Fibroblast of skin of right biceps (primary cell): Measurements from ENCODE around the gene DPYSL5.
"Not testable (repeated sequence)": the region's sequence is repeated elsewhere in the genome, so short reads cannot be mapped to it uniquely, and the experiment has no call there.

ENCODE experiments used
- DNase-seq: peaks from one replicate; pipeline ENCODE4 v3.0.0-alpha.2; 2013

Gene DPYSL5

GRCh38 chr2:26876260-26876659, 28.3 kb downstream of the DPYSL5 start:
- DNase-seq: no peak

GRCh38 chr2:26877276-26877675, 29.3 kb downstream of the DPYSL5 start:
- no peak for DNase-seq

GRCh38 chr2:26880161-26880560, 32.2 kb downstream of the DPYSL5 start:
- DNase-seq: no peak

- no peak for DNase-seq
Observed at GRCh38 chr2:26880910-26881435, 33.0 kb downstream of the DPYSL5 start.

- DNase-seq: not testable (repeated sequence)
Observed at GRCh38 chr2:26882220-26882619, 34.3 kb downstream of the DPYSL5 start.

- no peak for DNase-seq
Observed at GRCh38 chr2:26883956-26884355, 36.0 kb downstream of the DPYSL5 start.

GRCh38 chr2:26884486-26884885, 36.6 kb downstream of the DPYSL5 start:
- DNase-seq: no peak

GRCh38 chr2:26885651-26886329, 37.9 kb downstream of the DPYSL5 start:
- DNase-seq: no peak

- DNase-seq: no peak
Observed at GRCh38 chr2:26886736-26887135, 38.8 kb downstream of the DPYSL5 start.

- no peak for DNase-seq
Observed at GRCh38 chr2:26887151-26887550, 39.2 kb downstream of the DPYSL5 start.

- DNase-seq: no peak
Observed at GRCh38 chr2:26889796-26890195, 41.9 kb downstream of the DPYSL5 start.

- DNase-seq: no peak
Observed at GRCh38 chr2:26890341-26891000, 42.5 kb downstream of the DPYSL5 start.

- no peak for DNase-seq
Observed at GRCh38 chr2:26892133-26892532, 44.2 kb downstream of the DPYSL5 start.

- DNase-seq: no peak
Observed at GRCh38 chr2:26892922-26893524, 45.1 kb downstream of the DPYSL5 start.

- no peak for DNase-seq
Observed at GRCh38 chr2:26894136-26894535, 46.2 kb downstream of the DPYSL5 start.

- DNase-seq: no peak
Observed at GRCh38 chr2:26897807-26898479, 50.0 kb downstream of the DPYSL5 start.

GRCh38 chr2:26898480-26899078, 50.6 kb downstream of the DPYSL5 start:
- DNase-seq: no peak

GRCh38 chr2:26899500-26900164, 51.7 kb downstream of the DPYSL5 start:
- no peak for DNase-seq

GRCh38 chr2:26900831-26901321, 52.9 kb downstream of the DPYSL5 start:
- DNase-seq: no peak

GRCh38 chr2:26901326-26902183, 53.6 kb downstream of the DPYSL5 start:
- no peak for DNase-seq

GRCh38 chr2:26903676-26904075, 55.7 kb downstream of the DPYSL5 start:
- no peak for DNase-seq
